Prostate gland (tissue), 2 donors: Measurements from ENCODE around the gene MAP2K7.

ENCODE experiments used
- POLR2AphosphoS5 ChIP-seq: sonication (generic); formaldehyde crosslinking; IDR thresholded peaks from one replicate; pipeline ENCODE4 v1.6.1; 2017; ENCODE audit warnings: antibody characterized with exemption
- TF ChIP-seq, protein P1 (sequence below), 4 experiments: fragments of 200-600 bp in 2 of 4; fragments of 450-650 bp in 2 of 4; sonication (generic) in 2 of 4; IDR thresholded peaks; 1 replicate in 3 of 4; 2 replicates in 1 of 4; pipeline ENCODE4 v1.5.1; 2016 to 2019; ENCODE audit warnings: antibody characterized with exemption in 4 of 4, mild to moderate bottlenecking in 2 of 4, moderate library complexity in 2 of 4

DNA sequence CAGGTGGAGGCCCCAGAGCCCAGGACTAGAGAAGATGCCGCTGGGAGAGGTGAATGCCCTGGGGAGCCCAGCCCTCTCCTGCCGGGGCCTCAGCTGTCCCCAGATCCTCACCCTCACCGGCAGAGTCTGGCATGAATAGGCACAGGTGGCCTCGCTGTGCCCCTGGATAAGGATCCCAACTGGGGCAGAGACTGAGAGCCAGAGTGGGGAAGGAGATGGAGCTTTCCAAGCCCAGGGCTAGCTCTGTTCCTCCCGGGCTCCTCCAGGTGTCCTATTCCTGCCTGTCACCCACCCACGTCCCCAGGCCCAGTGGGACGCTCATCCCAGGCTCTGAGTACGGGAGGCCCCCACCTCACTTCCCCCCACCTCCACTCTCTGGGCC lies 46.0 kb upstream of the MAP2K7 start:
- TF ChIP-seq, protein P1, sequence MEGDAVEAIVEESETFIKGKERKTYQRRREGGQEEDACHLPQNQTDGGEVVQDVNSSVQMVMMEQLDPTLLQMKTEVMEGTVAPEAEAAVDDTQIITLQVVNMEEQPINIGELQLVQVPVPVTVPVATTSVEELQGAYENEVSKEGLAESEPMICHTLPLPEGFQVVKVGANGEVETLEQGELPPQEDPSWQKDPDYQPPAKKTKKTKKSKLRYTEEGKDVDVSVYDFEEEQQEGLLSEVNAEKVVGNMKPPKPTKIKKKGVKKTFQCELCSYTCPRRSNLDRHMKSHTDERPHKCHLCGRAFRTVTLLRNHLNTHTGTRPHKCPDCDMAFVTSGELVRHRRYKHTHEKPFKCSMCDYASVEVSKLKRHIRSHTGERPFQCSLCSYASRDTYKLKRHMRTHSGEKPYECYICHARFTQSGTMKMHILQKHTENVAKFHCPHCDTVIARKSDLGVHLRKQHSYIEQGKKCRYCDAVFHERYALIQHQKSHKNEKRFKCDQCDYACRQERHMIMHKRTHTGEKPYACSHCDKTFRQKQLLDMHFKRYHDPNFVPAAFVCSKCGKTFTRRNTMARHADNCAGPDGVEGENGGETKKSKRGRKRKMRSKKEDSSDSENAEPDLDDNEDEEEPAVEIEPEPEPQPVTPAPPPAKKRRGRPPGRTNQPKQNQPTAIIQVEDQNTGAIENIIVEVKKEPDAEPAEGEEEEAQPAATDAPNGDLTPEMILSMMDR (IDR thresholded peaks at IDR 0.05): no peak
- no peak for TF ChIP-seq POLR2AphosphoS5
